ENCODE data around the gene FLVCR1. TPM values are rescaled to one million over a fixed set of nuclear protein-coding genes. Genes with fewer than 3 reads are reported as not detected.

FLVCR1 gene
- total and polyA plus RNA-seq, 4 experiments from 2014 or later = 1.5 to 12.7 (median 6.9) TPM

GRCh38 chr1:212922016-212922415 is 63.9 kb downstream of the FLVCR1 start:
- intact Hi-C loops (cut with micrococcal nuclease) = no loop called here
- Histone ChIP-seq H3K27ac (ENCODE audit: low read depth, low read length) (no peak overlapping the region), H3K36me3 (ENCODE audit: insufficient read depth, low read length) (no peaks in the 10 kb centered on the region), H3K9me3 (ENCODE audit: control insufficient read depth in 1 of 2, low read length in 2 of 2) (no peaks in the 10 kb centered on the region), H3K4me3 (ENCODE audit: low read length in 2 of 2) (no peak overlapping the region), H3K27me3 (ENCODE audit: insufficient read depth, low read length) (no peaks in the 10 kb centered on the region), H3K4me1 (ENCODE audit: insufficient read depth, low read length) (no peaks in the 10 kb centered on the region)
- CTCF ChIA-PET (ENCODE audit: partially characterized antibody) = no interaction called here
- H3K36me3 Mint-ChIP-seq = no peaks in the 10 kb centered on the region
- peaks cover 0 to 1% (median under 1%) of the 10 kb centered on the region in 4 donors for H3K4me1 Mint-ChIP-seq
- peaks cover 0 to 3% (median 0%) of the 10 kb centered on the region in 8 donors for H3K9me3 Mint-ChIP-seq
- POLR2A ChIA-PET (ENCODE audit: partially characterized antibody) = no interaction called here
- DNase-seq = no peak
- peaks cover 5 to 21% of the 10 kb centered on the region in 2 donors for H3K27me3 Mint-ChIP-seq
- no peak overlapping the region for H3K27ac Mint-ChIP-seq
- H3K4me3 Mint-ChIP-seq = no peak overlapping the region

GRCh38 chr1:212926372-212926771 is 68.3 kb downstream of the FLVCR1 start:
- Histone ChIP-seq H3K36me3 (ENCODE audit: insufficient read depth, low read length) (no peaks in the 10 kb centered on the region), H3K4me1 (ENCODE audit: insufficient read depth, low read length) (no peaks in the 10 kb centered on the region), H3K4me3 (ENCODE audit: low read length in 2 of 2) (no peak overlapping the region), H3K27ac (ENCODE audit: low read depth, low read length) (no peak overlapping the region), H3K9me3 (ENCODE audit: control insufficient read depth in 1 of 2, low read length in 2 of 2) (no peaks in the 10 kb centered on the region), H3K27me3 (ENCODE audit: insufficient read depth, low read length) (no peaks in the 10 kb centered on the region)
- Mint-ChIP-seq H3K27ac (no peak overlapping the region), H3K27me3 (peaks cover 0 to 15% of the 10 kb centered on the region in 2 donors), H3K36me3 (no peaks in the 10 kb centered on the region), H3K4me3 (no peak overlapping the region), H3K4me1 (peaks cover 0 to 1% (median 0%) of the 10 kb centered on the region in 4 donors), H3K9me3 (peaks cover 0 to 3% (median 0%) of the 10 kb centered on the region in 8 donors)
- POLR2A ChIA-PET (ENCODE audit: partially characterized antibody) = no interaction called here
- no peak for DNase-seq
- CTCF ChIA-PET (ENCODE audit: partially characterized antibody) = no interaction called here
- intact Hi-C loops (cut with micrococcal nuclease) = no loop called here

- Mint-ChIP-seq H3K9me3 (peaks cover 0 to 3% (median 0%) of the 10 kb centered on the region in 8 donors), H3K27ac (no peak overlapping the region), H3K36me3 (no peaks in the 10 kb centered on the region), H3K27me3 (peaks cover 0 to 9% of the 10 kb centered on the region in 2 donors), H3K4me1 (peaks cover 0 to 1% (median 0%) of the 10 kb centered on the region in 4 donors), H3K4me3 (no peak overlapping the region)
- ChIA-PET CTCF (ENCODE audit: partially characterized antibody) (no interaction called here), POLR2A (ENCODE audit: partially characterized antibody) (no interaction called here)
- no peak overlapping the region for H3K4me3 ChIP-seq (ENCODE audit: low read length in 2 of 2)
- H3K4me1 ChIP-seq (ENCODE audit: insufficient read depth, low read length) = no peaks in the 10 kb centered on the region
- H3K27me3 ChIP-seq (ENCODE audit: insufficient read depth, low read length) = no peaks in the 10 kb centered on the region
- H3K27ac ChIP-seq (ENCODE audit: low read depth, low read length) = no peak overlapping the region
- H3K9me3 ChIP-seq (ENCODE audit: control insufficient read depth in 1 of 2, low read length in 2 of 2) = no peaks in the 10 kb centered on the region
- DNase-seq = no peak
- intact Hi-C loops (cut with micrococcal nuclease) = no loop called here
- H3K36me3 ChIP-seq (ENCODE audit: insufficient read depth, low read length) = no peaks in the 10 kb centered on the region
Observed at GRCh38 chr1:212928323-212929291, 70.5 kb downstream of the FLVCR1 start.

- CTCF ChIA-PET (ENCODE audit: partially characterized antibody) = no interaction called here
- Histone ChIP-seq H3K4me3 (ENCODE audit: low read length in 2 of 2) (no peak overlapping the region), H3K36me3 (ENCODE audit: insufficient read depth, low read length) (no peaks in the 10 kb centered on the region), H3K9me3 (ENCODE audit: control insufficient read depth in 1 of 2, low read length in 2 of 2) (no peaks in the 10 kb centered on the region), H3K4me1 (ENCODE audit: insufficient read depth, low read length) (no peaks in the 10 kb centered on the region), H3K27ac (ENCODE audit: low read depth, low read length) (no peak overlapping the region), H3K27me3 (ENCODE audit: insufficient read depth, low read length) (no peaks in the 10 kb centered on the region)
- no peak overlapping the region for H3K27ac Mint-ChIP-seq
- DNase-seq = no peak
- H3K4me1 Mint-ChIP-seq = no peaks in the 10 kb centered on the region
- POLR2A ChIA-PET (ENCODE audit: partially characterized antibody) = no interaction called here
- H3K36me3 Mint-ChIP-seq = no peaks in the 10 kb centered on the region
- H3K9me3 Mint-ChIP-seq = no peaks in the 10 kb centered on the region
- H3K27me3 Mint-ChIP-seq = no peaks in the 10 kb centered on the region
- no peak overlapping the region for H3K4me3 Mint-ChIP-seq
- intact Hi-C loops (cut with micrococcal nuclease) = no loop called here
Observed at GRCh38 chr1:212930986-212931678, 73.1 kb downstream of the FLVCR1 start.

GRCh38 chr1:212933815-212934471 is 75.9 kb downstream of the FLVCR1 start:
- Mint-ChIP-seq H3K9me3 (no peaks in the 10 kb centered on the region), H3K4me1 (peaks cover 0 to 1% (median 0%) of the 10 kb centered on the region in 4 donors), H3K27me3 (peaks cover 0 to 2% of the 10 kb centered on the region in 2 donors), H3K4me3 (no peak overlapping the region), H3K27ac (no peak overlapping the region), H3K36me3 (no peaks in the 10 kb centered on the region)
- Histone ChIP-seq H3K4me3 (ENCODE audit: low read length in 2 of 2) (no peak overlapping the region), H3K9me3 (ENCODE audit: control insufficient read depth in 1 of 2, low read length in 2 of 2) (no peaks in the 10 kb centered on the region), H3K27ac (ENCODE audit: low read depth, low read length) (no peak overlapping the region), H3K4me1 (ENCODE audit: insufficient read depth, low read length) (no peaks in the 10 kb centered on the region), H3K27me3 (ENCODE audit: insufficient read depth, low read length) (no peaks in the 10 kb centered on the region), H3K36me3 (ENCODE audit: insufficient read depth, low read length) (no peaks in the 10 kb centered on the region)
- ChIA-PET CTCF (ENCODE audit: partially characterized antibody) (no interaction called here), POLR2A (ENCODE audit: partially characterized antibody) (no interaction called here)
- intact Hi-C loops (cut with micrococcal nuclease) = no loop called here
- DNase-seq = no peak

- DNase-seq = no peak
- peaks cover 0 to 7% (median 5%) of the 10 kb centered on the region in 8 donors for H3K9me3 Mint-ChIP-seq
- no peaks in the 10 kb centered on the region for H3K27me3 ChIP-seq (ENCODE audit: insufficient read depth, low read length)
- no peak overlapping the region for H3K4me3 Mint-ChIP-seq
- no peaks in the 10 kb centered on the region for H3K36me3 Mint-ChIP-seq
- POLR2A ChIA-PET (ENCODE audit: partially characterized antibody) = no interaction called here
- H3K4me1 Mint-ChIP-seq = peaks cover 0 to 1% (median 0%) of the 10 kb centered on the region in 4 donors
- no peak overlapping the region for H3K27ac ChIP-seq (ENCODE audit: low read depth, low read length)
- no peaks in the 10 kb centered on the region for H3K36me3 ChIP-seq (ENCODE audit: insufficient read depth, low read length)
- no peaks in the 10 kb centered on the region for H3K4me1 ChIP-seq (ENCODE audit: insufficient read depth, low read length)
- no peak overlapping the region for H3K4me3 ChIP-seq (ENCODE audit: low read length in 2 of 2)
- intact Hi-C loops (cut with micrococcal nuclease) = no loop called here
- no peak overlapping the region for H3K27ac Mint-ChIP-seq
- CTCF ChIA-PET (ENCODE audit: partially characterized antibody) = no interaction called here
- H3K9me3 ChIP-seq (ENCODE audit: control insufficient read depth in 1 of 2, low read length in 2 of 2) = no peaks in the 10 kb centered on the region
- H3K27me3 Mint-ChIP-seq = peaks cover 0 to 2% of the 10 kb centered on the region in 2 donors
Observed at GRCh38 chr1:212935387-212935981, 77.4 kb downstream of the FLVCR1 start.

GRCh38 chr1:212937034-212937433 is 79.0 kb downstream of the FLVCR1 start:
- H3K27ac Mint-ChIP-seq = no peak overlapping the region
- Histone ChIP-seq H3K36me3 (ENCODE audit: insufficient read depth, low read length) (no peaks in the 10 kb centered on the region), H3K4me3 (ENCODE audit: low read length in 2 of 2) (no peak overlapping the region), H3K4me1 (ENCODE audit: insufficient read depth, low read length) (no peaks in the 10 kb centered on the region), H3K27ac (ENCODE audit: low read depth, low read length) (no peak overlapping the region), H3K27me3 (ENCODE audit: insufficient read depth, low read length) (no peaks in the 10 kb centered on the region), H3K9me3 (ENCODE audit: control insufficient read depth in 1 of 2, low read length in 2 of 2) (no peaks in the 10 kb centered on the region)
- CTCF ChIA-PET (ENCODE audit: partially characterized antibody) = no interaction called here
- H3K9me3 Mint-ChIP-seq = peaks cover 0 to 17% (median 10%) of the 10 kb centered on the region in 8 donors
- POLR2A ChIA-PET (ENCODE audit: partially characterized antibody) = no interaction called here
- DNase-seq = no peak
- H3K36me3 Mint-ChIP-seq = no peaks in the 10 kb centered on the region
- intact Hi-C loops (cut with micrococcal nuclease) = no loop called here
- no peak overlapping the region for H3K4me3 Mint-ChIP-seq
- peaks cover 0 to 1% (median 0%) of the 10 kb centered on the region in 4 donors for H3K4me1 Mint-ChIP-seq
- peaks cover 0 to 2% of the 10 kb centered on the region in 2 donors for H3K27me3 Mint-ChIP-seq

Measured in CD4-positive, alpha-beta memory T cell (primary cell).